Esophagus squamous epithelium (tissue), 4 donors: ENCODE measurements around the gene TMCO4.

Source experiments
- POLR2A ChIP-seq, 4 donors: fragments of 450-650 bp; IDR thresholded peaks; one replicate each; pipeline ENCODE4 v1.6.1; 2017; ENCODE audit warnings: antibody characterized with exemption in 4 of 4, mild to moderate bottlenecking in 4 of 4, moderate library complexity in 3 of 4
- TF ChIP-seq, protein P1 (sequence below), 6 experiments: fragments of 450-650 bp in 4 of 6; fragments of 200-600 bp in 2 of 6; sonication (generic) in 2 of 6; IDR thresholded peaks; one replicate each; pipeline ENCODE4 v1.5.1; 2016 to 2019; ENCODE audit warnings: antibody characterized with exemption in 6 of 6, mild to moderate bottlenecking in 4 of 6, moderate library complexity in 4 of 6

DNA sequence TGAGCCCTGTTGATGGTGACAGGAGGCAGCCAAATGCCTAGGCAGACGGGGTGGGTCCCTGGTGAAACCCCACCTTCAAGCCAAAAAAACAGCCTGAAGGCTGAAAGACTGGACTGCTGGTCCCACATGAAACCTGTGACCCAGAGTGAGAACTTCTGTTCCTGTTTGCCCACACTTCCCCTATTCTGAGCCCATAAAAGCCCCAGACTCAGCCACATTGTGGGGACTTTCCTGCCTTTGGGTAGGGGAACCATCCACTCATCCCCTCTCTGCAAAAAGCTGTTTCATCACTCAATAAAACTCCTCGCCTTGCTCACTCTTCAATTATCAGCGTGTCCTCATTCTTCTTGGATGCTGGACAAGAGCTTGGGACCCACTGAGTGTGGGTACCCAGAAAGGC, 109.9 kb downstream of the TMCO4 start:
- no peak for TF ChIP-seq POLR2A (IDR thresholded peaks at IDR 0.05)
- TF ChIP-seq, protein P1, sequence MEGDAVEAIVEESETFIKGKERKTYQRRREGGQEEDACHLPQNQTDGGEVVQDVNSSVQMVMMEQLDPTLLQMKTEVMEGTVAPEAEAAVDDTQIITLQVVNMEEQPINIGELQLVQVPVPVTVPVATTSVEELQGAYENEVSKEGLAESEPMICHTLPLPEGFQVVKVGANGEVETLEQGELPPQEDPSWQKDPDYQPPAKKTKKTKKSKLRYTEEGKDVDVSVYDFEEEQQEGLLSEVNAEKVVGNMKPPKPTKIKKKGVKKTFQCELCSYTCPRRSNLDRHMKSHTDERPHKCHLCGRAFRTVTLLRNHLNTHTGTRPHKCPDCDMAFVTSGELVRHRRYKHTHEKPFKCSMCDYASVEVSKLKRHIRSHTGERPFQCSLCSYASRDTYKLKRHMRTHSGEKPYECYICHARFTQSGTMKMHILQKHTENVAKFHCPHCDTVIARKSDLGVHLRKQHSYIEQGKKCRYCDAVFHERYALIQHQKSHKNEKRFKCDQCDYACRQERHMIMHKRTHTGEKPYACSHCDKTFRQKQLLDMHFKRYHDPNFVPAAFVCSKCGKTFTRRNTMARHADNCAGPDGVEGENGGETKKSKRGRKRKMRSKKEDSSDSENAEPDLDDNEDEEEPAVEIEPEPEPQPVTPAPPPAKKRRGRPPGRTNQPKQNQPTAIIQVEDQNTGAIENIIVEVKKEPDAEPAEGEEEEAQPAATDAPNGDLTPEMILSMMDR (IDR thresholded peaks at IDR 0.05): no peak
